Measurements from ENCODE around the gene DYSF. TPM values are rescaled to one million over a fixed set of nuclear protein-coding genes. Genes with fewer than 3 reads are reported as not detected.

Gene DYSF
- total and polyA plus RNA-seq, 2 donors (not counting 1 experiment from before 2014, with no cell fraction given): 0.17 to 0.43 TPM

GRCh38 chr2:71710367-71711132 is 257.2 kb downstream of the DYSF start:
- H3K4me3 Mint-ChIP-seq: no peak overlapping the region
- POLR2A ChIA-PET: no interaction called here

More at GRCh38 chr2:71710367-71711132, 257.2 kb downstream of the DYSF start:
- peaks cover 17% of the 10 kb centered on the region for H3K27me3 Mint-ChIP-seq
- no peaks in the 10 kb centered on the region for H3K4me1 Mint-ChIP-seq
- intact Hi-C loops (cut with micrococcal nuclease): no loop called here
- WGBS (ENCODE audit: insufficient coverage): 85% methylated on average over 6 of the region's 10 CpGs
- TF ChIP-seq CTCF (IDR thresholded peaks at IDR 0.05): no peak
- Histone ChIP-seq H3K4me1 (ENCODE audit: control insufficient read depth in 2 of 2, insufficient read depth in 2 of 2, low read length in 2 of 2) (no peaks in the 10 kb centered on the region), H3K4me2 (replicated peaks; ENCODE audit: low read depth, low read length, poor library complexity, severe bottlenecking) (no peak overlapping the region), H4K20me1 (ENCODE audit: control insufficient read depth, insufficient read depth, low read length, poor library complexity, severe bottlenecking) (no peaks in the 10 kb centered on the region), H3K4me3 (ENCODE audit: control extremely low read depth in 1 of 5, extremely low read depth in 1 of 5, insufficient read depth in 1 of 5, low read depth in 2 of 5, low read length in 4 of 5) (no peak overlapping the region), H3K27ac (ENCODE audit: low read length in 2 of 2) (no peak overlapping the region), H3K27me3 (replicated peaks in 1 of 4; ENCODE audit: control extremely low read depth in 1 of 4, control insufficient read depth in 3 of 4, insufficient read depth in 4 of 4, low read length in 3 of 4) (peaks cover 0 to 3% (median 0%) of the 10 kb centered on the region in 4 experiments), H3K36me3 (replicated peaks in 1 of 2; ENCODE audit: control extremely low read depth in 1 of 2, control insufficient read depth in 1 of 2, extremely low read depth in 1 of 2, insufficient read depth in 2 of 2, low read length in 1 of 2) (no peaks in the 10 kb centered on the region), H3K79me2 (ENCODE audit: control insufficient read depth, insufficient read depth, low read length) (no peaks in the 10 kb centered on the region), H2AFZ (ENCODE audit: insufficient read depth, low read depth, low read length, poor library complexity, severe bottlenecking) (no peak overlapping the region), H3K9ac (ENCODE audit: low read length) (no peak overlapping the region), H3K9me3 (ENCODE audit: control extremely low read depth in 1 of 3, control insufficient read depth in 2 of 3, insufficient read depth in 1 of 3, low read length in 2 of 3) (no peaks in the 10 kb centered on the region)
- CTCF ChIA-PET: no interaction called here
- no peaks in the 10 kb centered on the region for H3K9me3 Mint-ChIP-seq (ENCODE audit: insufficient read depth)
- DNase-seq (no peak), ATAC-seq (ENCODE audit: low read depth) (no peak)
- no peak overlapping the region for H3K27ac Mint-ChIP-seq

Data from B cell (primary cell).